Common myeloid progenitor, CD34-positive (primary cell): ENCODE results near the gene ATG4C.
A peak's percentile ranks its signal among the peaks of the same experiment; 100 is the strongest.
"Not testable (repeated sequence)": the region's sequence is repeated elsewhere in the genome, so short reads cannot be mapped to it uniquely, and the experiment has no call there.

Experiments
- CTCF ChIA-PET: fragments of 350-600 bp; sonication (Branson Sonifier 250); formaldehyde crosslinking; loops from one replicate; lab custom pipeline; 2021; ENCODE audit warnings: antibody characterized with exemption; lab: Charles Lee
- POLR2A ChIA-PET: fragments of 350-600 bp; sonication (Branson Sonifier 250); formaldehyde crosslinking; loops from one replicate; lab custom pipeline; 2021; ENCODE audit warnings: antibody characterized with exemption; lab: Charles Lee
- DNase-seq, 3 donors: peaks; one replicate each; pipeline versions ENCODE4 v3.0.0 to v3.0.0-alpha.2; 2013
- H3K27ac ChIP-seq, 2 experiments: 1 replicate in 1 of 2; 2 replicates in 1 of 2; pipeline ENCODE4 v1.7.0; 2013; ENCODE audit warnings: inconsistent platforms in 2 of 2, low read length in 2 of 2, mild to moderate bottlenecking in 2 of 2, low read depth in 1 of 2, moderate library complexity in 1 of 2; ENCODE audit not compliant: severe bottlenecking in 2 of 2, insufficient read depth in 1 of 2, poor library complexity in 1 of 2
- H3K27me3 ChIP-seq, 5 experiments: replicated peaks in 2 of 5; 1 replicate in 3 of 5; 2 replicates in 2 of 5; pipeline versions ENCODE4 v1.6.1 to v1.7.0; 2013; ENCODE audit warnings: low read length in 4 of 5, mild to moderate bottlenecking in 2 of 5, moderate library complexity in 2 of 5, inconsistent platforms in 1 of 5; ENCODE audit not compliant: insufficient read depth in 5 of 5, control insufficient read depth in 4 of 5
- H3K36me3 ChIP-seq, 4 experiments: 1 replicate in 2 of 4; 2 replicates in 2 of 4; pipeline versions ENCODE4 v1.6.1 to v1.7.0; 2013; ENCODE audit warnings: low read length in 3 of 4, control low read depth in 1 of 4, mild to moderate bottlenecking in 1 of 4; ENCODE audit not compliant: control insufficient read depth in 4 of 4, insufficient read depth in 4 of 4
- H3K4me1 ChIP-seq, 4 experiments: 1 replicate in 3 of 4; 2 replicates in 1 of 4; pipeline versions ENCODE4 v1.6.1 to v1.7.1; 2013; ENCODE audit warnings: low read length in 3 of 4, mild to moderate bottlenecking in 3 of 4, control low read depth in 1 of 4, inconsistent platforms in 1 of 4, moderate library complexity in 1 of 4; ENCODE audit not compliant: control insufficient read depth in 4 of 4, insufficient read depth in 4 of 4; ENCODE audit errors: control extremely low read depth in 1 of 4
- H3K4me3 ChIP-seq, 7 experiments: 1 replicate in 4 of 7; 2 replicates in 3 of 7; pipeline versions ENCODE4 v1.5.1 to v1.7.0; 2013; ENCODE audit warnings: mild to moderate bottlenecking in 7 of 7, low read length in 6 of 7, moderate library complexity in 6 of 7, inconsistent platforms in 2 of 7, low read depth in 2 of 7, control low read depth in 1 of 7; ENCODE audit not compliant: insufficient read depth in 4 of 7, control insufficient read depth in 1 of 7; ENCODE audit errors: extremely low read depth in 1 of 7
- H3K9me3 ChIP-seq, 5 experiments: 1 replicate in 4 of 5; 2 replicates in 1 of 5; pipeline versions ENCODE4 v1.6.1 to v1.7.1; 2013; ENCODE audit warnings: low read length in 4 of 5, mild to moderate bottlenecking in 2 of 5, inconsistent platforms in 1 of 5, low read depth in 1 of 5, moderate library complexity in 1 of 5; ENCODE audit not compliant: control insufficient read depth in 4 of 5, insufficient read depth in 2 of 5; ENCODE audit errors: control extremely low read depth in 1 of 5
- WGBS: methylation state at CpG from one replicate; pipeline ENCODE4 v1.1.5; 2013; ENCODE audit not compliant: insufficient coverage; 5-methylcytosine and 5-hydroxymethylcytosine counted together

ATG4C gene

GRCh38 chr1:62753031-62753965, 30.6 kb upstream of the ATG4C start:
- 99% methylated on average over 33 of the region's 35 CpGs for WGBS
- DNase-seq, result no peak
- Histone ChIP-seq H3K36me3 (no peaks in the 10 kb centered on the region), H3K9me3 (peaks cover 0 to 2% (median 0%) of the 10 kb centered on the region in 5 experiments), H3K4me1 (no peaks in the 10 kb centered on the region), H3K27me3 (no peaks in the 10 kb centered on the region), H3K27ac (no peak overlapping the region), H3K4me3 (no peak overlapping the region)
- POLR2A ChIA-PET, result no interaction called here
- CTCF ChIA-PET, result interaction anchor here (0.6 to 0.7 kb wide), 2 partner anchors 8 to 241 kb away, joined by 3 read pairs; no protein-coding TSS in a partner anchor

GRCh38 chr1:62754938-62755337, 29.0 kb upstream of the ATG4C start:
- H3K9me3 ChIP-seq, H3K4me1 ChIP-seq, H3K27me3 ChIP-seq, H3K4me3 ChIP-seq, DNase-seq, POLR2A ChIA-PET, H3K27ac ChIP-seq, H3K36me3 ChIP-seq, CTCF ChIA-PET: not testable (repeated sequence)
- WGBS, result 98% methylated on average over 8 of the region's 13 CpGs

GRCh38 chr1:62756255-62756884, 27.6 kb upstream of the ATG4C start:
- H3K4me1 ChIP-seq, H3K9me3 ChIP-seq, DNase-seq, H3K4me3 ChIP-seq, H3K36me3 ChIP-seq, H3K27ac ChIP-seq, POLR2A ChIA-PET, H3K27me3 ChIP-seq: not testable (repeated sequence)
- WGBS, result 88% methylated on average over 1 of the region's 5 CpGs
- CTCF ChIA-PET, result interaction anchor here (0.6 to 1.4 kb wide), 3 partner anchors 10 to 208 kb away, joined by 3 to 4 read pairs (median 3); no protein-coding TSS in a partner anchor

GRCh38 chr1:62759232-62759875, 24.6 kb upstream of the ATG4C start:
- H3K36me3 ChIP-seq, POLR2A ChIA-PET, H3K27ac ChIP-seq, H3K4me3 ChIP-seq, H3K4me1 ChIP-seq, H3K27me3 ChIP-seq, H3K9me3 ChIP-seq: not testable (repeated sequence)
- WGBS, result 0% methylated on average over 1 of the region's 5 CpGs
- DNase-seq, result peak; percentile 38 to 83 (median 54)
- CTCF ChIA-PET, result interaction anchor here (0.7 to 1.1 kb wide), 2 partner anchors 10 to 80 kb away, joined by 3 read pairs; no protein-coding TSS in a partner anchor

GRCh38 chr1:62760021-62760782, 23.7 kb upstream of the ATG4C start:
- POLR2A ChIA-PET, DNase-seq, H3K27ac ChIP-seq, H3K27me3 ChIP-seq, H3K4me1 ChIP-seq, H3K9me3 ChIP-seq, H3K36me3 ChIP-seq, H3K4me3 ChIP-seq: not testable (repeated sequence)
- CTCF ChIA-PET, result interaction anchor here (0.7 to 1.1 kb wide), 2 partner anchors 9 to 80 kb away, joined by 3 read pairs; no protein-coding TSS in a partner anchor
- WGBS, result 100% methylated on average over 3 of the region's 6 CpGs

GRCh38 chr1:62761223-62761870, 22.6 kb upstream of the ATG4C start:
- CTCF ChIA-PET, result interaction anchor here (1.3 kb wide), 1 partner anchor 81 kb away, joined by 3 read pairs; no protein-coding TSS in a partner anchor
- 100% methylated on average over 11 of the region's 30 CpGs for WGBS
- H3K4me3 ChIP-seq, H3K9me3 ChIP-seq, POLR2A ChIA-PET, H3K36me3 ChIP-seq, DNase-seq, H3K27ac ChIP-seq, H3K27me3 ChIP-seq, H3K4me1 ChIP-seq: not testable (repeated sequence)
